Dorsolateral prefrontal cortex (tissue), 118 donors: Measurements from ENCODE around the gene CDC34. TPM values are rescaled to one million over a fixed set of nuclear protein-coding genes. Genes with fewer than 3 reads are reported as not detected.

Source experiments
- total RNA-seq, 120 experiments: library from RNA; stranded (reverse); gene quantifications; one replicate each; pipeline versions ENCODE4 v1.2.3 to v1.2.4, GENCODE V29; 2022

The CDC34 gene
- total RNA-seq, 120 experiments from 2014 or later: 53.7 to 98.3 (median 68.0) TPM

Other genes starting within 250 kb of the CDC34 start
- gene PLPP2, start 240.4 kb upstream of the CDC34 start, total RNA-seq: 100 to 1,000 TPM in 2 of 120 experiments, 10 to 100 TPM in 117, 1 to 10 TPM in 1; 8.9 to 153 (median 31.6) TPM
- 10 to 100 TPM; 14.9 to 45.6 (median 27.8) TPM for gene MIER2, start 187.0 kb upstream of the CDC34 start, total RNA-seq
- gene C2CD4C, start 122.6 kb upstream of the CDC34 start, total RNA-seq: 10 to 100 TPM in 115 of 120 experiments, 1 to 10 TPM in 5; 4.9 to 31.8 (median 18.4) TPM
- gene SHC2, start 70.7 kb upstream of the CDC34 start, total RNA-seq: 100 to 1,000 TPM in 9 of 120 experiments, 10 to 100 TPM in 111; 47.4 to 116 (median 75.5) TPM
- 10 to 100 TPM in 8 of 120 experiments, 1 to 10 TPM in 112; 3.0 to 15.5 (median 6.7) TPM for gene MADCAM1, start 35.3 kb upstream of the CDC34 start, total RNA-seq
- 10 to 100 TPM; 13.7 to 35.3 (median 21.6) TPM for gene TPGS1, start 24.3 kb upstream of the CDC34 start, total RNA-seq
- gene GZMM, start 12.3 kb downstream of the CDC34 start, total RNA-seq: 1 to 10 TPM in 36 of 120 experiments, under 1 TPM in 46, not detected in 38; 0.43 to 5.3 (median 0.94) TPM
- 100 to 1,000 TPM; 350 to 867 (median 549) TPM for gene BSG, start 40.8 kb downstream of the CDC34 start, total RNA-seq
- gene HCN2, start 58.1 kb downstream of the CDC34 start, total RNA-seq: 100 to 1,000 TPM in 109 of 120 experiments, 10 to 100 TPM in 11; 76.8 to 199 (median 123) TPM
- gene POLRMT, start 101.8 kb downstream of the CDC34 start, total RNA-seq: 10 to 100 TPM; 27.8 to 91.2 (median 61.9) TPM
- gene FGF22, start 108.1 kb downstream of the CDC34 start, total RNA-seq: 10 to 100 TPM in 2 of 120 experiments, 1 to 10 TPM in 118; 3.6 to 10.1 (median 5.8) TPM
- 10 to 100 TPM; 22.4 to 58.2 (median 41.2) TPM for gene RNF126, start 131.5 kb downstream of the CDC34 start, total RNA-seq
- gene FSTL3, start 144.6 kb downstream of the CDC34 start, total RNA-seq: 10 to 100 TPM in 118 of 120 experiments, 1 to 10 TPM in 2; 9.3 to 35.4 (median 18.1) TPM
- gene PRSS57, start 163.7 kb downstream of the CDC34 start, total RNA-seq: under 1 TPM in 1 of 120 experiments, not detected in 119; 0.50 TPM
- gene PALM, start 177.2 kb downstream of the CDC34 start, total RNA-seq: 100 to 1,000 TPM; 133 to 479 (median 272) TPM
- gene MISP, start 219.4 kb downstream of the CDC34 start, total RNA-seq: 1 to 10 TPM in 3 of 120 experiments, under 1 TPM in 60, not detected in 57; 0.15 to 1.5 (median 0.35) TPM